ENCODE data around the gene CDCA4. TPM values are rescaled to one million over a fixed set of nuclear protein-coding genes. Genes with fewer than 3 reads are reported as not detected.
A peak's percentile ranks its signal among the peaks of the same experiment; 100 is the strongest.

Gene CDCA4
- total RNA-seq, 1 donor from 2014 or later, result 40.1 TPM

GRCh38 chr14:104981699-104982541 lies 39.0 kb downstream of the CDCA4 start:
- Mint-ChIP-seq H3K9me3 (ENCODE audit: unreplicated experiment) (peaks cover 4% of the 10 kb centered on the region), H3K4me1 (ENCODE audit: unreplicated experiment) (peaks cover 18% of the 10 kb centered on the region), H3K27ac (ENCODE audit: unreplicated experiment) (no peak overlapping the region), H3K36me3 (ENCODE audit: low read depth, unreplicated experiment) (peaks cover 9% of the 10 kb centered on the region), H3K27me3 (ENCODE audit: unreplicated experiment) (peaks cover 29% of the 10 kb centered on the region), H3K4me3 (ENCODE audit: unreplicated experiment) (no peak overlapping the region)
- no peak for DNase-seq (ENCODE audit: low spot score)
- TF ChIP-seq CTCF (IDR thresholded peaks at IDR 0.05; ENCODE audit: unreplicated experiment), result no peak

- peaks cover 24% of the 10 kb centered on the region for H3K27me3 Mint-ChIP-seq (ENCODE audit: unreplicated experiment)
- no peak for TF ChIP-seq CTCF (IDR thresholded peaks at IDR 0.05; ENCODE audit: unreplicated experiment)
- DNase-seq (ENCODE audit: low spot score), result no peak
- H3K4me3 Mint-ChIP-seq (ENCODE audit: unreplicated experiment), result no peak overlapping the region
- no peak overlapping the region for H3K27ac Mint-ChIP-seq (ENCODE audit: unreplicated experiment)
- H3K4me1 Mint-ChIP-seq (ENCODE audit: unreplicated experiment), result peaks cover 18% of the 10 kb centered on the region
- H3K36me3 Mint-ChIP-seq (ENCODE audit: low read depth, unreplicated experiment), result peaks cover 9% of the 10 kb centered on the region
- H3K9me3 Mint-ChIP-seq (ENCODE audit: unreplicated experiment), result peaks cover 4% of the 10 kb centered on the region
These were observed 40.0 kb downstream of the CDCA4 start for GRCh38 chr14:104980611-104981531.

GRCh38 chr14:104979758-104980610 lies 40.9 kb downstream of the CDCA4 start:
- Mint-ChIP-seq H3K4me3 (ENCODE audit: unreplicated experiment) (peak overlapping the region; percentile 37), H3K27me3 (ENCODE audit: unreplicated experiment) (peaks cover 24% of the 10 kb centered on the region), H3K4me1 (ENCODE audit: unreplicated experiment) (peaks cover 18% of the 10 kb centered on the region), H3K36me3 (ENCODE audit: low read depth, unreplicated experiment) (peaks cover 9% of the 10 kb centered on the region), H3K9me3 (ENCODE audit: unreplicated experiment) (peaks cover 4% of the 10 kb centered on the region), H3K27ac (ENCODE audit: unreplicated experiment) (no peak overlapping the region)
- DNase-seq (ENCODE audit: low spot score), result no peak
- no peak for TF ChIP-seq CTCF (IDR thresholded peaks at IDR 0.05; ENCODE audit: unreplicated experiment)

- Mint-ChIP-seq H3K27me3 (ENCODE audit: unreplicated experiment) (peaks cover 22% of the 10 kb centered on the region), H3K9me3 (ENCODE audit: unreplicated experiment) (peaks cover 4% of the 10 kb centered on the region)
- no peak for DNase-seq (ENCODE audit: low spot score)
These were observed 41.9 kb downstream of the CDCA4 start for GRCh38 chr14:104978746-104979691.

More at GRCh38 chr14:104978746-104979691, 41.9 kb downstream of the CDCA4 start:
- H3K4me3 Mint-ChIP-seq (ENCODE audit: unreplicated experiment), result peak overlapping the region; percentile 59
- TF ChIP-seq CTCF (IDR thresholded peaks at IDR 0.05; ENCODE audit: unreplicated experiment), result no peak
- H3K27ac Mint-ChIP-seq (ENCODE audit: unreplicated experiment), result no peak overlapping the region
- H3K4me1 Mint-ChIP-seq (ENCODE audit: unreplicated experiment), result peaks cover 16% of the 10 kb centered on the region
- H3K36me3 Mint-ChIP-seq (ENCODE audit: low read depth, unreplicated experiment), result peaks cover 9% of the 10 kb centered on the region
